ENCODE results near the gene CDH2. TPM values are rescaled to one million over a fixed set of nuclear protein-coding genes. Genes with fewer than 3 reads are reported as not detected.

The CDH2 gene
- total RNA-seq, 1 experiment from 2014 or later: 14.6 TPM

GRCh38 chr18:28124131-28125029 lies 52.5 kb downstream of the CDH2 start:
- ChIA-PET POLR2A (no interaction called here), CTCF (no interaction called here)
- H3K27me3 Mint-ChIP-seq (ENCODE audit: insufficient read depth, unreplicated experiment): no peaks in the 10 kb centered on the region
- intact Hi-C loops (cut with micrococcal nuclease): no loop called here
- TF ChIP-seq, protein P1, sequence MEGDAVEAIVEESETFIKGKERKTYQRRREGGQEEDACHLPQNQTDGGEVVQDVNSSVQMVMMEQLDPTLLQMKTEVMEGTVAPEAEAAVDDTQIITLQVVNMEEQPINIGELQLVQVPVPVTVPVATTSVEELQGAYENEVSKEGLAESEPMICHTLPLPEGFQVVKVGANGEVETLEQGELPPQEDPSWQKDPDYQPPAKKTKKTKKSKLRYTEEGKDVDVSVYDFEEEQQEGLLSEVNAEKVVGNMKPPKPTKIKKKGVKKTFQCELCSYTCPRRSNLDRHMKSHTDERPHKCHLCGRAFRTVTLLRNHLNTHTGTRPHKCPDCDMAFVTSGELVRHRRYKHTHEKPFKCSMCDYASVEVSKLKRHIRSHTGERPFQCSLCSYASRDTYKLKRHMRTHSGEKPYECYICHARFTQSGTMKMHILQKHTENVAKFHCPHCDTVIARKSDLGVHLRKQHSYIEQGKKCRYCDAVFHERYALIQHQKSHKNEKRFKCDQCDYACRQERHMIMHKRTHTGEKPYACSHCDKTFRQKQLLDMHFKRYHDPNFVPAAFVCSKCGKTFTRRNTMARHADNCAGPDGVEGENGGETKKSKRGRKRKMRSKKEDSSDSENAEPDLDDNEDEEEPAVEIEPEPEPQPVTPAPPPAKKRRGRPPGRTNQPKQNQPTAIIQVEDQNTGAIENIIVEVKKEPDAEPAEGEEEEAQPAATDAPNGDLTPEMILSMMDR (IDR thresholded peaks at IDR 0.05; ENCODE audit: unreplicated experiment): no peak
- no peak overlapping the region for H3K27ac Mint-ChIP-seq (ENCODE audit: low read depth, unreplicated experiment)
- no peaks in the 10 kb centered on the region for H3K9me3 Mint-ChIP-seq (ENCODE audit: unreplicated experiment)
- H3K36me3 Mint-ChIP-seq (ENCODE audit: insufficient read depth, unreplicated experiment): no peaks in the 10 kb centered on the region
- H3K4me3 Mint-ChIP-seq (ENCODE audit: unreplicated experiment): no peak overlapping the region
- BruUV-seq (replicated peaks): no TSS peak
- H3K4me1 Mint-ChIP-seq (ENCODE audit: insufficient read depth, unreplicated experiment): peaks cover 9% of the 10 kb centered on the region
- no peak for DNase-seq (ENCODE audit: unreplicated experiment)

GRCh38 chr18:28123401-28124030 lies 53.4 kb downstream of the CDH2 start:
- H3K27me3 Mint-ChIP-seq (ENCODE audit: insufficient read depth, unreplicated experiment): no peaks in the 10 kb centered on the region
- BruUV-seq (replicated peaks): no TSS peak
- no peak for DNase-seq (ENCODE audit: unreplicated experiment)
- CTCF ChIA-PET: no interaction called here
- TF ChIP-seq, protein P1 (IDR thresholded peaks at IDR 0.05; ENCODE audit: unreplicated experiment): no peak
- no peak overlapping the region for H3K27ac Mint-ChIP-seq (ENCODE audit: low read depth, unreplicated experiment)
- POLR2A ChIA-PET: interaction anchor here (0.6 kb wide), 1 partner anchor 365 kb away, joined by 3 read pairs; no protein-coding TSS in a partner anchor
- no peaks in the 10 kb centered on the region for H3K36me3 Mint-ChIP-seq (ENCODE audit: insufficient read depth, unreplicated experiment)
- peaks cover 9% of the 10 kb centered on the region for H3K4me1 Mint-ChIP-seq (ENCODE audit: insufficient read depth, unreplicated experiment)
- intact Hi-C loops (cut with micrococcal nuclease): no loop called here
- no peak overlapping the region for H3K4me3 Mint-ChIP-seq (ENCODE audit: unreplicated experiment)
- no peaks in the 10 kb centered on the region for H3K9me3 Mint-ChIP-seq (ENCODE audit: unreplicated experiment)

DNA sequence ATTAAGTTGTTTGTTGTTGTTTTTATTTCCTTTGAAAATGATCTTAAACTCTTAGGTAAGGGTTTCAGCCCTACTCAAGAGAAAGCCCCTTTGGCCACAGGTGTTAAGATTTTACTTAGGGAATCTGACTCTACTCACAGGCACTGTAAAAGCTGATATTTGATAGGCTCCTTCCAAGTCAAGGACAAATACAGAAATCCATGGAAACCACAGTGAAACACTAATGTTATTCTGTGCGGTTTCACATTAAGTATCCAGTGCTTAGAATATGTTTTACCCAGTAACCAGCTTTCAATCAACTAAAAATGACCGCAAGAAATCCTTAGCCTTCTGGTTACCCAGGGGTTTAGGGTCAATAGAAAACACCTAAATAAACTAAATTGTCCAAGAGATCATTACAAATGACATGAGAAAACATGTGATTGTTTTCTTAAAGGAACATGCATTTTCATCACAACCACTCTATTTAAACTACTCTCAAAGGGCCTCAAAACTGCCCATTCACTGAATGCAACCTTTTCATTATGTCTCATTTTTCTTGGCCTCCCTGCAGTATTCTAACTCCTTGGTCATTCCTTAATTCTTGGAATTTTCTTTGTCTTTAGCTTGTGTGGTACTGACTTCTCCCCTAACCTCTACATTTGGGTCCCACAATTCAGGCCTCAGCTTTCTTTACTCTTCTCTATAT lies 56.0 kb downstream of the CDH2 start:
- no TSS peak for BruUV-seq (replicated peaks)
- Mint-ChIP-seq H3K4me3 (ENCODE audit: unreplicated experiment) (no peak overlapping the region), H3K27ac (ENCODE audit: low read depth, unreplicated experiment) (no peak overlapping the region), H3K4me1 (ENCODE audit: insufficient read depth, unreplicated experiment) (peaks cover 9% of the 10 kb centered on the region), H3K27me3 (ENCODE audit: insufficient read depth, unreplicated experiment) (no peaks in the 10 kb centered on the region), H3K36me3 (ENCODE audit: insufficient read depth, unreplicated experiment) (no peaks in the 10 kb centered on the region), H3K9me3 (ENCODE audit: unreplicated experiment) (no peaks in the 10 kb centered on the region)
- CTCF ChIA-PET: no interaction called here
- POLR2A ChIA-PET: interaction anchor here (0.7 kb wide), 2 partner anchors 274 to 464 kb away, joined by 3 read pairs; no protein-coding TSS in a partner anchor
- intact Hi-C loops (cut with micrococcal nuclease): no loop called here
- TF ChIP-seq, protein P1 (IDR thresholded peaks at IDR 0.05; ENCODE audit: unreplicated experiment): no peak
- DNase-seq (ENCODE audit: unreplicated experiment): no peak

DNA sequence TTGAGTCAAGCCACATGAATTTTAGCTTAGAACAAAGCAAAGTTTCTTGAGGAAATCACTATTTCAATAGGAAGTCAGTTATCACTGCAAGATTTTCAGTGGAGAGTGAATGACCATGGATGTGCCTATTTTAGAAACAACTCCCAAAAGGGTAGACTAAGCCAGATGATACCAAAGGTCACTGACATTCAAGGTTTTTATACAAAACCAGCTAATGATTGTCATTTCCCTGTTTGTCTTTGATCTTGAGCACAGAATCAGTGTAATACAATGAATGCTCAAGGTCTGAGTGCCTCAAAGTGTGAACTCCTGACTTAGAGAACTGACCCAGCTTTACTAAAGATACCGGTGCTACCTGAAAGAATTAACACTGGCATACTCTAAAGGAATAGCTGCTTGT lies 60.5 kb downstream of the CDH2 start:
- H3K4me3 Mint-ChIP-seq (ENCODE audit: unreplicated experiment): no peak overlapping the region
- ChIA-PET CTCF (no interaction called here), POLR2A (no interaction called here)
- H3K27me3 Mint-ChIP-seq (ENCODE audit: insufficient read depth, unreplicated experiment): no peaks in the 10 kb centered on the region
- intact Hi-C loops (cut with micrococcal nuclease): no loop called here
- peaks cover 24% of the 10 kb centered on the region for H3K4me1 Mint-ChIP-seq (ENCODE audit: insufficient read depth, unreplicated experiment)
- TF ChIP-seq, protein P1 (IDR thresholded peaks at IDR 0.05; ENCODE audit: unreplicated experiment): no peak
- H3K36me3 Mint-ChIP-seq (ENCODE audit: insufficient read depth, unreplicated experiment): no peaks in the 10 kb centered on the region
- H3K27ac Mint-ChIP-seq (ENCODE audit: low read depth, unreplicated experiment): no peak overlapping the region
- H3K9me3 Mint-ChIP-seq (ENCODE audit: unreplicated experiment): no peaks in the 10 kb centered on the region
- DNase-seq (ENCODE audit: unreplicated experiment): no peak
- no TSS peak for BruUV-seq (replicated peaks)

Measured in MCF 10A (cell line).